WI38 (cell line): Measurements from ENCODE around the gene KRTAP5-3.
"Not testable (repeated sequence)": the region's sequence is repeated elsewhere in the genome, so short reads cannot be mapped to it uniquely, and the experiment has no call there.

ENCODE experiments used
- H3K4me3 ChIP-seq: 2 replicates; pipeline ENCODE4 v1.5.1; 2011; ENCODE audit warnings: low read depth, mild to moderate bottlenecking, control low read depth, low read length
- TF ChIP-seq, protein P1 (sequence below): IDR thresholded peaks from 2 replicates; pipeline ENCODE4 v1.5.1; 2012; ENCODE audit warnings: low read depth, mild to moderate bottlenecking, control low read depth, low read length

Gene KRTAP5-3

DNA sequence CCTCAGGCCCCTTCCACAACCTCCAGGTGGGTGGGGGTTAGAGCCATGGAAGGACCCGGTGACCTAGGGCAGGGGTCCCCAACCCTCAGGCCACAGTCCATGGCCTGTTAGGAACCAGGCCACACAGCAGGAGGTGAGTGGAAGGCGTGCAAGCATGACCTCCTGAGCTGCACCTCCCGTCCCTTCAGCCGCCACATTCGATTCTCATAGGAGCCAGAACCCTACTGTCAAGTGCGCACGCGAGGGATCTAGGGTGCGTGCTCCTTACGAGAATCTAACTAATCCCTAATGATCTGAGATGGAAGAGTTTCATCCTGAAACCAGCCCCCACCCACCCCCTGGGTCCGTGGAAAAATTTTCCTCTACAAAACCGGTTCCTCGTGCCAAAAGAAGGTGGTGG is 17.3 kb upstream of the KRTAP5-3 start:
- TF ChIP-seq, protein P1, sequence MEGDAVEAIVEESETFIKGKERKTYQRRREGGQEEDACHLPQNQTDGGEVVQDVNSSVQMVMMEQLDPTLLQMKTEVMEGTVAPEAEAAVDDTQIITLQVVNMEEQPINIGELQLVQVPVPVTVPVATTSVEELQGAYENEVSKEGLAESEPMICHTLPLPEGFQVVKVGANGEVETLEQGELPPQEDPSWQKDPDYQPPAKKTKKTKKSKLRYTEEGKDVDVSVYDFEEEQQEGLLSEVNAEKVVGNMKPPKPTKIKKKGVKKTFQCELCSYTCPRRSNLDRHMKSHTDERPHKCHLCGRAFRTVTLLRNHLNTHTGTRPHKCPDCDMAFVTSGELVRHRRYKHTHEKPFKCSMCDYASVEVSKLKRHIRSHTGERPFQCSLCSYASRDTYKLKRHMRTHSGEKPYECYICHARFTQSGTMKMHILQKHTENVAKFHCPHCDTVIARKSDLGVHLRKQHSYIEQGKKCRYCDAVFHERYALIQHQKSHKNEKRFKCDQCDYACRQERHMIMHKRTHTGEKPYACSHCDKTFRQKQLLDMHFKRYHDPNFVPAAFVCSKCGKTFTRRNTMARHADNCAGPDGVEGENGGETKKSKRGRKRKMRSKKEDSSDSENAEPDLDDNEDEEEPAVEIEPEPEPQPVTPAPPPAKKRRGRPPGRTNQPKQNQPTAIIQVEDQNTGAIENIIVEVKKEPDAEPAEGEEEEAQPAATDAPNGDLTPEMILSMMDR, result no peak
- no peak overlapping the region for H3K4me3 ChIP-seq

DNA sequence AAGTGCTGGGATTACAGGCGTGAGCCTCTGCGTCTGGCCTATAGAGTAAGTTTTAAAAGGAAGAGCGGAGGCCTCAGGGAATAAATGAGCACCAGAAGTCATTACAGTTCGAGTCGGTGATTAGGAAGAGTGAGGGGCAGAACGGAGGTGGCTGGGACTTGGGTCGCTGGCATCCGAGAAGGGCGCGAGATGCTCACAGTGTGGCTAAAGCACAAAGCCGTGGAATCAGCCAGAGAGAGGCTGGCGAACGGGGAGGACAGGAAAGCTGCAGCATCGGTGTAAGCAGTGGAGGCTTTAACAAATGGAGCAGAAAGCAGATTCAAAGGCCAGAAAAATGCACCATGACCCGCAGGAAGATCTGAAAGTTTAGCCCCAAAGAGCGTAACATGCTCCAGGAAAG is 16.4 kb upstream of the KRTAP5-3 start:
- H3K4me3 ChIP-seq, result no peak overlapping the region
- TF ChIP-seq, protein P1, result no peak

DNA sequence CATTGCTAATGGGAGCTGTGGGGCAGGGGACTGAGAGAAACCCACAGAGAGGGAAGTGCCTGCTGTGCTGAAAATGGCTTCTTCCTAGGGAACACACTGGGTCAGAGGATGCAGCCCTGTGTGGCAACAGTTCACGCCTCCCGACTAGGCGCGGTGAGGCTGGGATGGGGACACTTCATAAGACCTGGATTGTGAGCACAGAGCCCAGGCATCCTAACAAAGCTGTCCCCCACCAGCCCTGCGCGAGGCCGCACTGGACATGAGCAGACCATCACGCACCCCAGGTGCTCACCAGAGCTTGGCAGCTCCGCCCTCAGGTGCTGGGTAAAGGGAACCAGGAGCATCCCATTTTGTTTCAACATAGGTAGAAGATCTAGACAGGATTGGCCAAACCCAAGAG is 15.5 kb upstream of the KRTAP5-3 start:
- TF ChIP-seq, protein P1, result no peak
- H3K4me3 ChIP-seq, result no peak overlapping the region

DNA sequence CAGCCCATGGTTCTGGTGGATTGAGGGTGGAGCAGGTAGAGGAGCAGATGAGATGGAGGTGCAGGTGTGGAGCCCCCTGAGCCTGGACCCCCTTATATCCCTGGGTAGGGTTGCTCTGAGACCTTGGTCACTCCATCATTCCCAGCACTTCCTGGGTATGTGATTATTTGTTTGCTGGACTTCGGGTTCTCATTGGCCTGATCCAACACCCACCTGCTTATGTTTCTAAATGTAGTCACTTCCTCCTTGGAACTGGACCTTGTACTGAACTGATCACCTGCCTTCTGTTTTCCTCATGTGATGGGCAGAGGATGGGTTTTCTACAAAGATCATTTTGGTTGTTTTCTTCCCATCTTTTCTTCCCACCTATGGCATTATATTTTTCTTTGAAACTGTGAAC is 13.8 kb upstream of the KRTAP5-3 start, which contains the start of gene KRTAP5-4:
Gene KRTAP5-4 (minus strand): TSS at position 53 of the 400 bp plus-strand sequence. CDS start 45 bp downstream, at position 8.
- no peak within 1 kb of the TSS for H3K4me3 ChIP-seq
- TF ChIP-seq, protein P1, result no peak

DNA sequence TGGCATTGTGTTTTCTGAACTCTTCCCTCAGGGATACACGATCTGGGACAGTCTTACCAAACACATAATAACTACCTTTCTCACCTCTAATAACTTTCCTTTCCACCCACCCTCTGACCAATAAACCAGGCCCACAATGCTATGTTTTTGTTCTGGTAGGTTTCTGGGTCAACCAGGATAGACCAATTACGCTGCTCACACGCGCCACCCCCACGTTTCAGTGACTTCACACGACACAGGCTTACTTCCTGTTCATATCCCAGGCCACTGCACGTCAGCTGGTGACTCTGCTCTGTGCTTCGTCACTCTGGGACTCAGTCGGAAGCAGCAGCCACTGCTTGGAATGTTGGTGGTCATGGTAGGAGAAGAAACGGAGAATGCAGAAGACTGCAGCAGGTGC is 11.2 kb upstream of the KRTAP5-3 start:
- H3K4me3 ChIP-seq, result no peak overlapping the region
- TF ChIP-seq, protein P1, result no peak

DNA sequence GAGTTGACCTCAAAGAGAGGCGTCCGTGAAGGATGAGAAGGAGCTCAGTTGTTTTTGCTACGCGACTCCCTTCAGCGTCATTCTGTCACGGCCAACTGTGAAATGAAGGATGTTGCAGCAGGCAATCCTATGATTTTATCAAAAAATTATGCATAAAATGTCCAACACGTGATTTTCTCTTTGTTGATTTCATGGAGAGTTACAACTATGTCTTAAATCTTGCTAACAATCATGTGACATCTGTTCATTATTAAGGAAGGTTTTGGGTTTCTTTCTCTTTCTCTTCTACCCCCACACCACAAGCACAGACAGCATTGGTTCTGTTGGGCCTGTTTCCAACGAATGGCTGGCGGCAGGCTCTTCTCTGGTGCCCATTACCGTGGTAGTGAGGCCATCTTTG is 10.0 kb upstream of the KRTAP5-3 start:
- H3K4me3 ChIP-seq, result no peak overlapping the region
- TF ChIP-seq, protein P1, result no peak

DNA sequence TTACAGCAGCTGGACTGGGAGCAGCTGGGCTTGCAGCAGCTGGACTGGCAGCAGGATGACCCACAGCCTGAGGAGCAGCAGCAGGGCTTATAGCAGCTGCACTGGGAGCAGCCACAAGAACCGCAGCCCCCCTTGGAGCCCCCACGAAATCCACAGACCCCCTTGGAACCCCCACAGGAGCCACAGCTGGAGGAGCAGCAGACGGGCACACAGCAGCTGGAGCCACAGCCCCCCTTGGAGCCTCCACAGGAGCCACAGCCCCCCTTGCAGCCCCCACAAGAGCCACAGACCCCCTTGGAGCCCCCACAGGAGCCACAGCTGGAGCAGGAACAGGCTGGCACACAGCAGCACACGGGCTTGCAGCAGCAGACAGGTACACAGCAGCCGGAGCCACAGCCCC is 362 bp downstream of the KRTAP5-3 start:
- H3K4me3 ChIP-seq, result not testable (repeated sequence)

DNA sequence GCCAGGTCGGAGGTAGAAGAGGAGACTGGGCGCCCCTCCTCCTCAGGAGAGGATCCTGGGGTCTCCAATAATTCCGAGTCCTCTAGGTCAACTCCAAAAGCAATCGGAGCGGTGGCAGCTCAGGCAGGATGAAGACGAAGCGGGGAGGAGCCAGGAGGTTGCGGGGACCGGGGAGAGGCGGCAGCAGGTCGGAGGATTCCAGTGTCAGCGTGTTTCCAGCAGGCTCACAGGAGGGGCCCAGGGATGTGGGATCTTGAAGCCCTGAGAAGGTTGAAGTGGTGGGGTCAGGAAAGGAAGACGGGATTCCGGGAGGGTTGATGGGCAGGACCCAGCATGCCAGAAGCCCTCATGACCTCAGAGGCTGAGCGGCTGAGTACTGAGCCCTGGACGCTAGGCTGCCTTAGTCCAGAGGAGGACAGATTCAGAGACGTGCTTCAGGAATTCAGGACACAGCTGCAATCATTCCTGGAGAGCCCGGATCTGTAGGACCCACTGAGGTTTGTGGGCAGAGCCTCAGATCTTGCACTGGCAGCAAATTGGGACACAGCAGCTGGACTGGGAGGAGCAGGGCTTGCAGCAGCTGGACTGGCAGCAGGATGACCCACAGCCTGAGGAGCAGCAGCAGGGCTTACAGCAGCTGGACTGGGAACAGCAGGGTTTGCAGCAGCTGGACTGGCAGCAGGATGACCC is 962 bp downstream of the KRTAP5-3 start:
- H3K4me3 ChIP-seq, result not testable (repeated sequence)

DNA sequence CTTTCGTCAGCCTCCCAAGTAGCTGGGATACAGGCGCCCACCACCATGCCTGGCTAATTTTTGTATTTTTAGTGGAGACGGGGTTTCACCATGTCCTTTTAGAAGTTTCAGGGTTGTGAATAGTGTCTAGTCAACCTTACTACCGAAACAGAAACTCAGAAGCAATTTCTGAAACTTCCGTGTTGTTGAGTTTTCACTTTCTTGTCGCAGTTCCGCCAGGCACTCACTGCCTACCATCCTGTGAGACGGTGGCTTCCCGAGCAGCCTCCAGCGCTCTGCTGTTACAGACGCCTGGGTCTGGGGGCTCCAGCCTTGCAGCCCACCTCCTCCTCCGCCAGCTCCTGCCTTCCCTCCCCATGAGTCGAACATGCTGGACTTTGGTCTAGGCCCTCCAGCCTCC is 2.3 kb downstream of the KRTAP5-3 start:
- H3K4me3 ChIP-seq, result not testable (repeated sequence)
